Body of pancreas (tissue), 4 donors: ENCODE data around the gene SVEP1.

ENCODE experiments used
- POLR2A ChIP-seq, 3 donors: fragments of 450-650 bp; IDR thresholded peaks; one replicate each; pipeline ENCODE4 v1.6.1; 2016; ENCODE audit warnings: antibody characterized with exemption in 3 of 3, mild to moderate bottlenecking in 2 of 3
- TF ChIP-seq, protein P1 (sequence below), 7 experiments: fragments of 450-650 bp in 4 of 7; fragments of 200-600 bp in 3 of 7; sonication (generic) in 3 of 7; IDR thresholded peaks; one replicate each; pipeline ENCODE4 v1.5.1; 2016 to 2019; ENCODE audit warnings: antibody characterized with exemption in 7 of 7

DNA sequence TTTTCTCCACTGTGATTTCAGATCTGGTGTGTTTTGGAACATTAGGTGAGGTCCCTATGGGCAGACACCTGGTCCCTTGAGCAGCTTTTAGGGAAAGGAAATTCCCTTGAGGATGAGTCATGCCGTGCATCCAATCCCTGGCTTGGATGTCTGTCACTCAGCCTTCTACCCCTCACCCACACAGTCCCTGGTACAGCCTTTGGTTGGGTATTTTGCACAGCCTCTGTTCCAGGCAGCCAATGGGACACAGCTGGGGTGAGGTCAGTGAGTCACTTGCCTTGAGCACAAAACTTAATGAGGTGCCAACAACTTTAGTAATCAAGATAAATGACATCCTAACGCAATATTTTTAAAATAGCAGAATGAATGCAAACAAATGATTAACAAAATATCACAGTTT is 22.7 kb upstream of the SVEP1 start:
- TF ChIP-seq, protein P1, sequence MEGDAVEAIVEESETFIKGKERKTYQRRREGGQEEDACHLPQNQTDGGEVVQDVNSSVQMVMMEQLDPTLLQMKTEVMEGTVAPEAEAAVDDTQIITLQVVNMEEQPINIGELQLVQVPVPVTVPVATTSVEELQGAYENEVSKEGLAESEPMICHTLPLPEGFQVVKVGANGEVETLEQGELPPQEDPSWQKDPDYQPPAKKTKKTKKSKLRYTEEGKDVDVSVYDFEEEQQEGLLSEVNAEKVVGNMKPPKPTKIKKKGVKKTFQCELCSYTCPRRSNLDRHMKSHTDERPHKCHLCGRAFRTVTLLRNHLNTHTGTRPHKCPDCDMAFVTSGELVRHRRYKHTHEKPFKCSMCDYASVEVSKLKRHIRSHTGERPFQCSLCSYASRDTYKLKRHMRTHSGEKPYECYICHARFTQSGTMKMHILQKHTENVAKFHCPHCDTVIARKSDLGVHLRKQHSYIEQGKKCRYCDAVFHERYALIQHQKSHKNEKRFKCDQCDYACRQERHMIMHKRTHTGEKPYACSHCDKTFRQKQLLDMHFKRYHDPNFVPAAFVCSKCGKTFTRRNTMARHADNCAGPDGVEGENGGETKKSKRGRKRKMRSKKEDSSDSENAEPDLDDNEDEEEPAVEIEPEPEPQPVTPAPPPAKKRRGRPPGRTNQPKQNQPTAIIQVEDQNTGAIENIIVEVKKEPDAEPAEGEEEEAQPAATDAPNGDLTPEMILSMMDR (IDR thresholded peaks at IDR 0.05) = no peak
- no peak for TF ChIP-seq POLR2A (IDR thresholded peaks at IDR 0.05)
